ENCODE data around the gene ABHD6. TPM values are rescaled to one million over a fixed set of nuclear protein-coding genes. Genes with fewer than 3 reads are reported as not detected.
"Not testable (repeated sequence)": the region's sequence is repeated elsewhere in the genome, so short reads cannot be mapped to it uniquely, and the experiment has no call there.

The ABHD6 gene
- total RNA-seq, 4 donors from 2014 or later: 36.5 to 69.7 (median 51.1) TPM

DNA sequence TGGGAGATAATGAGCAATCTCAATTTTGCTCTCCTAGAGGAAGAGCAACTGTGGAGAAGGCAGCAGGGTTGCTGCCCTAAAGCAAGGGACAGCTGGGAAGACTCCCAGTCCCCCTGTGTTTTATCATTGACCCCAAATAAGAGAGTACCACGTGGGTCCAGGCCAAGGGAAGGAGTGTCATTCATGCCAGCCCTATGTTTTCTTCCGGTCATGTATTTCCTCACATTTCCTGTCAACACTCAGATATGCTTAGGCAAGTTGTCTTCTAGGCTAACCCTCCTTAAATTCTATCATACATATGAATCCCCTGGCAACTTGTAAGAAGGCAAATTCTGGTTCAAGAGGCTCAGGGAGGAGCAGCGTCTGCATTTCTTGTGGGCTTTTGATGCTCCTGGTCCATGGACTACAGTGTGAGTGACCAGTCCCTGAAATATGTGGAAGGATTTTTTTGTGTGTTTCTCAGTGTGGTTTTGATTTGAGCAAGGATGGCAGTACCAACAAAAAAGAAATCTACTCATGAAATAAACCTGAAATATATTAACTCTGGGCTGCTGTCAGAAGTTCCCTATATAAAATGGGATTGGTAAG lies 36.5 kb downstream of the ABHD6 start:
- 71% methylated on average over 3 of the region's 3 CpGs for WGBS, 2 donors
- intact Hi-C loops (cut with DNase I; ENCODE audit: low total_unique reads): no loop called here
- TF ChIP-seq CTCF (IDR thresholded peaks at IDR 0.05) (no peak), POLR2A (IDR thresholded peaks at IDR 0.05) (no peak)
- H3K4me3 ChIP-seq (ENCODE audit: low read depth, poor library complexity, severe bottlenecking): no peak overlapping the region
- no peak for DNase-seq (ENCODE audit: low spot score in 2 of 2)

DNA sequence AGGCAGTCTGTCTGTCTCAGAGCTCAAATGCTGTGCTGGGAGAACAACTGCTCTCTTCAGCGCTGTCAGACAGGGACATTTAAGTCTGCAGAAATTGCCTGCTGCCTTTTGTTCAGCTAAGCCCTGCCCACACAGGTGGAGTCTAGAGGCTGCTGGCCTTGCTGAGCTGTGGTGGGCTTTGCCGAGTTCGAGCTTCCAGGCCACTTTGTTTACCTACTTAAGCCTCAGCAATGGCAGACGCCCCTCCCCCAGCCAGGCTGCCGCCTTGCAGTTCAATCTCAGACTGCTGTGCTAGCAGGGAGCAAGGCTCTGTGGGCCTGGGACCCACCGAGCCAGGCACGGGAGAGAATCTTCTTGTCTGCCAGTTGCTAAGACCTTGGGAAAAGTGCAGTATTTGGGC lies 43.5 kb downstream of the ABHD6 start:
- 87 to 91% methylated on average over 7 of the region's 7 CpGs for WGBS, 2 donors
- no peak for DNase-seq (ENCODE audit: low spot score in 2 of 2)
- TF ChIP-seq POLR2A (IDR thresholded peaks at IDR 0.05): no peak
- no peak for TF ChIP-seq CTCF (IDR thresholded peaks at IDR 0.05)
- intact Hi-C loops (cut with DNase I; ENCODE audit: low total_unique reads): no loop called here
- no peak overlapping the region for H3K4me3 ChIP-seq (ENCODE audit: low read depth, poor library complexity, severe bottlenecking)

DNA sequence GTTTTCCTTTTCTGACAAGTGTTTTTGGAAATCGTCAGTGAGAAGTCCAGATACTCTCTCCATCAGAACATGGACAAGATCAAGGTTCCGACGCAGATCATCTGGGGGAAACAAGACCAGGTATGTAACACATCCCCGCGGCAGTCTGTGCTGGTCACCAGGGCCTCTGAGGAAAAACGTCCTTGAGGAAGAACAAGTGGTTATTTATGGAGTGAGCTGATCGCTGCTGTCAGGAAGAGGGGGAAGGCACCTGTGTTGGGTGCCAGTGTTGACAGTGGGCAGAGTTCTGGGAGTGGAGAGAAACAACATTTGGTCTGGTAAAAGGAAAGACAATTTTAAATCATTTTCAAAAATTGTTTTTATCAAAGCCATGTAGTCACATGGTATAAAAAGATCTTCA lies 47.7 kb downstream of the ABHD6 start:
- WGBS, 2 donors: 87 to 88% methylated on average over 7 of the region's 7 CpGs
- intact Hi-C loops (cut with DNase I; ENCODE audit: low total_unique reads): no loop called here
- H3K4me3 ChIP-seq (ENCODE audit: low read depth, poor library complexity, severe bottlenecking): no peak overlapping the region
- TF ChIP-seq POLR2A (IDR thresholded peaks at IDR 0.05): no peak
- TF ChIP-seq CTCF (IDR thresholded peaks at IDR 0.05): no peak
- peak in 1 of 2 donors; percentile 37 for DNase-seq (ENCODE audit: low spot score in 2 of 2)

DNA sequence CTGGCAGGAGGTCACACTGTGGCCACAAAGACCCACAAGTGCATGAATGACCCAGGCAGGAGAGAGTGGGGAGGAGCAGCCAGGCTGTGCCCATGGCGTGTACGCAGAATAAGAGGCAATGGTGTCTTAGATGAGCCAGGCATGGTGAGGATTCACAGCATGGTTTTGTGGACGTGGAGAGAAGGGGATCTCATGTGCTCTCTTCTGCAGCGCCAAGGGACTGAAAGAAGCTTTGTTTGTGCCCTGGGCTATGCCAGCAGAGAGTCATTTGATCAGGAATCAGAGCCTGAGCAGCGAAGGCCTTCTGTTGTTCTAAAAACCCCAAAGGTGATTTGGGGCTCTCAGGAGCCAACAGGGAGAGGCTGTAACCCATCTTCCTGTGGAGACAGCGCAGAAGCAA lies 49.8 kb downstream of the ABHD6 start:
- WGBS, 2 donors: 87 to 92% methylated on average over 6 of the region's 6 CpGs
- intact Hi-C loops (cut with DNase I; ENCODE audit: low total_unique reads): no loop called here
- TF ChIP-seq POLR2A (IDR thresholded peaks at IDR 0.05) (no peak), CTCF (IDR thresholded peaks at IDR 0.05) (no peak)
- H3K4me3 ChIP-seq (ENCODE audit: low read depth, poor library complexity, severe bottlenecking): no peak overlapping the region
- no peak for DNase-seq (ENCODE audit: low spot score in 2 of 2)

GRCh38 chr3:58288011-58288728 lies 50.6 kb downstream of the ABHD6 start:
- WGBS, 2 donors: 77 to 89% methylated on average over 4 of the region's 4 CpGs
- intact Hi-C loops (cut with DNase I; ENCODE audit: low total_unique reads): no loop called here
- no peak for DNase-seq (ENCODE audit: low spot score in 2 of 2)
- TF ChIP-seq POLR2A (IDR thresholded peaks at IDR 0.05) (no peak), CTCF (IDR thresholded peaks at IDR 0.05) (no peak)
- no peak overlapping the region for H3K4me3 ChIP-seq (ENCODE audit: low read depth, poor library complexity, severe bottlenecking)

- H3K4me3 ChIP-seq (ENCODE audit: low read depth, poor library complexity, severe bottlenecking); DNase-seq (ENCODE audit: low spot score in 2 of 2); intact Hi-C loops (cut with DNase I; ENCODE audit: low total_unique reads): not testable (repeated sequence)
- 67 to 68% methylated on average over 4 of the region's 4 CpGs for WGBS, 2 donors
Measured at GRCh38 chr3:58288964-58289613, 51.5 kb downstream of the ABHD6 start.

DNA sequence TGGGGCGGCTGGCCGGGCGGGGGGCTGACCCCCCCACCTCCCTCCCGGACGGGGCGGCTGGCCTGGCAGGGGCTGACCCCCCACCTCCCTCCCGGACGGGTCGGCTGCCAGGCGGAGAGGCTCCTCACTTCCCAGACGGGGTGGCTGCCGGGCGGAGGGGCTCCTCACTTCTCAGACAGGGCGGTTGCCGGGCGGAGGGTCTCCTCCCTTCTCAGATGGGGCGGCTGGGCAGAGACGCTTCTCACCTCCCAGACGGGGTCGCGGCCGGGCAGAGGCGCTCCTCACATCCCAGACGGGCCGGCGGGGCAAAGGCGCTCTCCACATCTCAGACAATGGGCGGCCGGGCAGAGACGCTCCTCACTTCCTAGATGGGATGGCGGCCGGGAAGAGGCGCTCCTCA lies 52.9 kb downstream of the ABHD6 start:
- no CpG with 5 or more reads among the region's 33 CpGs for WGBS, 2 donors
- intact Hi-C loops (cut with DNase I; ENCODE audit: low total_unique reads); H3K4me3 ChIP-seq (ENCODE audit: low read depth, poor library complexity, severe bottlenecking); DNase-seq (ENCODE audit: low spot score in 2 of 2): not testable (repeated sequence)
